HPDE6-E6E7 (cell line): ENCODE data around the gene SLC22A4.

Experiments
- DNase-seq: peaks from one replicate; pipeline ENCODE4 v3.0.0; 2011; ENCODE audit warnings: missing footprints; ENCODE audit errors: extremely low spot score

SLC22A4 gene

DNA sequence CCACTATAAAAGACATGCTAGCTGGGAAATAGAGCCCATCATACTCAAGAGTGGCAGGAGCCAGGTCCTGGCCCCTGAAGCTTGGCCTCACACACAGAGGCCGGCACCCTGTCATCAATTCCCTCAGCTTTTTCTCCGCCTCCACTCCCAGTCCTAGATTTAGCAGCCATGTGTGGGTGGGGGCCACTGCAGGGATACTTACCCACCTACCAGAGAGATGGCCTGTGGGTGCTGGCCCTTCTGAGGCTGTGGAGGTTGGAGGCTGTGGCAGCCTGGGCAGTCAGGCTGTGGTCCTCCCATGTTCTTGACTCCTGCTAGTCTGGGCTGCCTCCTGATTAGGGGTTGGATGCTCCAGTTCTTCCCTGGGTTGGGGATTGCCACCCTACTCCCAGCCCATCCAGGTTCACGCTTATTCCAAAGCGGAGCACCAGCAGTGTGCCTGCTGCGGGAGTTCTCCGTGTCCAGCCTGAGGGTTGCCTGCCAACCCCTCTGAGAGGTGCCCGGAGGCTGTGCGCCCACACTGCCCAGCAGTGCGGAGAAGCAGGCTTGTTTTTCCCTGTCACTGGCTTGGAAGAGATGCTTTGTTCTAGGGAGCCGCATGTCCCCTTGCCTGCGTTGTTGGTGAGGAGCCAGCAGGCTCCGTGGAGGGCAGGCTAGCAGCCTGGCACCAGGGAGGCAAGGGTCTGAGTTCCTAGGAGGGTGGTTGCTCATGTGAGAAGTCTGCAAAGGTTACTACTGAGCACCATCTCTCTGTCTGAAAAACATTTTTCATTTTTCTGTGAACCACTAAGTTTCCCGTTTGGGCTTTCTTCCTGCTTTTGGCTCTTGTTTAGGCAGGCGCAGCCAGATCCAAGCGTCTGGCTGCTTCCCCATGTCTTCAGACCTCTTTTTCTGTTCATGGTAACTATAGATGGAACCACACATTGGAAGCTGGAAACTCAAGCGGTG lies 82.8 kb downstream of the SLC22A4 start:
- DNase-seq, result no peak

DNA sequence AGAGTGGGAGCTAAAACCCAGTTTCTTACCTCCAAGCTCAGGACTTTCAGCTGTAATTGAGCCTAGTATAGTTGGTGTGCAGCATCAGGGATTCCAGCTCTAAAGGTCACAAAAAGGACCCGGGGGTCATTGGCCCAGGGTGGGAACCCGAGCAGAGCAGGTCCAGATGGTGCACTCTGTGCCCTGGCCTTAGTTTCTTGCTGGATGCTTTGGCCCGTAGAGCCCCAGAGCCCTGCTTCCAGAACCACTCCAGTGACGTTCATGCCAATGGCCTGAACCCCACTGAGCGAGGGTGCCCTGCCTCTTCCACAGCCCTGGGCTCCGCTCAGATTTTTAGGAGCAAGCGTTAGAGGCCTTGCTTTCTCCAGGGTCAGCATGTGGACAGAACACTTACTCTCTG lies 83.5 kb downstream of the SLC22A4 start:
- no peak for DNase-seq

DNA sequence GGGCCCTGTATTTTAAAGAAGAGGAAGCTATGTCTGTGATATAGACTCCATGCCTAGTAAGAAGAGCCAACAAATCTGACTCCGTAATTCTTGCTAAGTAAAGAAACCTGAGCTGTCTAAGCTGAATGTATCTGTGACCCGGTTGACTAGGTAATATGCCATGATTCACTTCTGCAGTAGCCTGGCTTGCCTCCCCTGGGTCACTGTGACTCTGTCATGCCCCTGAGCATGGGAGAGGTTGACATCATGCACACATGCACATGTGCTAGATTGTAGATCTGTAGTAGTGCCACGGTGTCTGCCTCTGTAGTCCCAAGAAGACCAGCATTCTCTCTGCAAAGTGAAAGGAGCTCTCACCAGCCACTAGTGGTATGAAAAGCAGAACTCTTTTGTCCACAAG lies 84.4 kb downstream of the SLC22A4 start:
- DNase-seq, result no peak

DNA sequence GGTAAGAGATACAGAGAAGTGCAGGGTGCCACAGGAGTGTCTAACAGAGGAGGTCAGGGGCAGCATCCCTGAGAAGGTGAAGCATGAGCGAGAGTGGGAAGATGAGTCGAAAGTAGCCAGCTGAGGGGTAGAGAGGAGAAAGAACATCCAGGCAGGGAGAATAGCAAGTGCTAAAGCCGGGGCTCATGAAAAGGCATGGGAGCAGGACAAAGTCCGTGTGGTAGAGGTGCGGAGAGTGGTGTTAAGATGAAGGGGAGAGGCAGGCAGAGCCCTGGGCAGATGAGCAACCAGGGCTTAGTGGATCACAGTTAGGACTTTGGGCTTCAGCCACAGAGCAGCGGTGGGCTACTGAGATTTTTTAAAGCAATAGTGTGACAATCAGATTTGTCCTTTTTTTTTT lies 85.9 kb downstream of the SLC22A4 start:
- DNase-seq, result no peak

DNA sequence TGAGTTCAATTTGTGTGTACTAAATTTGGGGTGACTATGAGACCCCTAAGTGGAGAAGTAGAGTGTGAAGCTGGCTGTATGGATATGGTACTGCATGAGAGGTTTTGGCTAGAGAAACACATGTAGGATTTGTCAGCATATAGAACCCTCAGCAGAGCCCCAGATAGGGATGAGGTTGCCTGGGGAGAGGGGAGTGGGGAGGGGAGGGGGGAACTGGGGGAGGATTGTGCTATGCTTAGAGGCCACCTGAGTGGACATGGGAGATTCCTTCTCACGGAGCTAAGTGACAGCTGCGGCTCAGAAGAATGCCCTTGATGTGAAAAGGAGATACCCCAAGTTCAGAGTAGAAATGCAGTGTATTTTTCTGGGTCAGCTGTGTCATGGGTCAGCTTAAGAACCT lies 86.5 kb downstream of the SLC22A4 start:
- no peak for DNase-seq

DNA sequence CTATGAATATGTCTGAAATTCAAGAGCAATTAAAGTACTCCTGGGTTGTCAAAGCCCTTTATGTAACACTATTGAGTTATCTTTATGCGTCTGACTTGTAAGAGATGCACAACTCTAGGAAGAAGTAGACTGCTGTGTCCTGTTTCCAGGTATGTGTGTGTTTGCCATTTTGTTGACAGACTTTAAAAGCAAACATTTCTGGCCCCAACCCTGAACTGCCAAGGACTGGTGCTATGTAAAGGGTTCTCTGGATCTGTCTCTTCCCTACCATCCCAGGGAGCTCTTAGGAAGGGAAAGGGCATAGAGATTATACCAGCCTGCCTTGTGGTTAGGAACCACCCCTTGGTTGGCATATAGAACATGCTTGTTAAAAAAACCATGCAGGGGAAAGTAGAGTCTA lies 87.4 kb downstream of the SLC22A4 start:
- DNase-seq, result no peak

DNA sequence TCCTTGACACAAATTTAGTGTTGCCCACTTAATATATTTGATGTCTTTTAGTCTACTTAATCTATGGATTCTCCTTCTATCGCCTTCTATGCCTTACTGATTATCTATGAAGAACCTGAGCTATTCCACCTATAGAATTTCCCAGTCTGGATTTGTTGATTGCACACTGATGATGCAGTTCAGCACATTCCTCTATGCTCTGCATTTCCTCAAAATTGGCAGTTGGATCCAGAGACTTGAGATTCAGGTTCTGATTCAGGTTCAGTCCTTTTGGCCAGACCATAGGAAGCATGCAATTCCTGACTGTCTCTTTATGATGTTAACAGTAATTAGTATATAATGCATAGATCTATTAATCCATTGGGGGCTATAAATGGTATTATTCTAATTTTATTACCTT lies 89.1 kb downstream of the SLC22A4 start:
- no peak for DNase-seq

DNA sequence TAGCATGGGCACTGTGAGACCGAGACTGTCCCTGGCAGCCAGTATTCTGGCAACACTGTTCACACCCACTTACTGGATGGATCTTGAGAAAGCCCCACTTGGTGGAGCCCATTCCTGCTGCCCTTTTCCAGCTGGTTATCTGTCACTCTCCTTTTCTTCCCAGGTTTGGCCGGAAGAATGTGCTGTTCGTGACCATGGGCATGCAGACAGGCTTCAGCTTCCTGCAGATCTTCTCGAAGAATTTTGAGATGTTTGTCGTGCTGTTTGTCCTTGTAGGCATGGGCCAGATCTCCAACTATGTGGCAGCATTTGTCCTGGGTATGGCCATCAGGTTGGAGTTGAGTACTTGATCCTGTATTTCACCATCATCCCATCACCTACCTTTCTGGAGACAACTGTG lies 89.8 kb downstream of the SLC22A4 start:
- DNase-seq, result no peak

DNA sequence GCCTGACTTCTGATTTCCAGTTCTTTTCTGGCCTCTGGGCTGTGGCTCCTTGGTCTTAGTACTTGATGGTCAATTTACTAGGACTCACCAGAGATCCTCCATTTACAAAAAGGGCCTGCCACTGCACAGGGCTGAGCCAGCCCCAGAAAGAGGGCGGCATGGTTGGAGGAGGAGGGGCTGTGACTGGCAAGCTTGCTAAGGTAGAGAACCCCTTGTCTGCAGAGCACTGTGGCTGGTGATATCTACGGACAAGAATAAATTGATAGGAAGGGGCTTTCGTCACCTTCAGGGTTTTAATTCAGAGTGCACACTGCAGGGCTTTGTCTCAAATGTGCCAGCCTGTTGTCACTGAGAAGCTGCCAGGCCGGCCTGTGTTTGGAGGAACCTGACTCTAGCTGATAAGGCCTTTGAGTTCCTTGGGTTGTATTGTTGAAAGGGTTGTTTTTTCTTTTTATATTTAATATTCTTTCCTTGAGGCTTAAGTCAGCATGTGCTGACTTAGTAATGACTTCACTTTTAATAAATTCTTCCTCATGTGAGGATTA lies 90.4 kb downstream of the SLC22A4 start:
- DNase-seq, result no peak

DNA sequence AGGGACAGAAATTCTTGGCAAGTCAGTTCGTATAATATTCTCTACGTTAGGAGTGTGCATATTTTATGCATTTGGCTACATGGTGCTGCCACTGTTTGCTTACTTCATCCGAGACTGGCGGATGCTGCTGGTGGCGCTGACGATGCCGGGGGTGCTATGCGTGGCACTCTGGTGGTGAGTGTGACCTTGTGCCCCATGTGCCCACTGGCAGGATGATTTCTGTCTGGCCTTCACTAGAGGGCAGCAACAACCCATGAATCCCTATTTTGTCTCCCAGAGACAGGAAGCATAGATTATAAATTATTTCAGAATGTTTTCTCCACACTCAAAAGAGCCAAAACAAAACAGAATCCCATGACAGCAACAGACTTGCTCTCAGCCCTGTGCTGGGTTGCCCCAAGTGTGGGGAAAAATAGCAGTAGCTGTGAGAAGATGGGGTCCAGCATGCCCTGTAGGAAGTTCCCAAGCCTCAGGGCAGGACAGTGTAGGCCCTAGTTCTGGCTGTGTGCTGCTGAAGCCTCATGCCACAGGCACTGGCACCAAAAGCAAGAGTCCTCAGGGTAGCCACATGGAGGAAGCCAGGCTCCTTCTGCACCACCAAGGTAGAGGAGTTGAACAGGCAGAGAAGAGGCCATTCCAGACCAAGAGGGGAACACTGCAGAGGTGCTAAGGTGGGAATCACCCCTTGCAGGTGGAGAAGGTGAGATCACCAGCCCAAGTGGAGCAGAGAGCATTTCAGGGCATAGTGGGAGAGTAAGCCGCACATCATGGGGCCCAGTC lies 91.3 kb downstream of the SLC22A4 start:
- DNase-seq, result peak; percentile 68

DNA sequence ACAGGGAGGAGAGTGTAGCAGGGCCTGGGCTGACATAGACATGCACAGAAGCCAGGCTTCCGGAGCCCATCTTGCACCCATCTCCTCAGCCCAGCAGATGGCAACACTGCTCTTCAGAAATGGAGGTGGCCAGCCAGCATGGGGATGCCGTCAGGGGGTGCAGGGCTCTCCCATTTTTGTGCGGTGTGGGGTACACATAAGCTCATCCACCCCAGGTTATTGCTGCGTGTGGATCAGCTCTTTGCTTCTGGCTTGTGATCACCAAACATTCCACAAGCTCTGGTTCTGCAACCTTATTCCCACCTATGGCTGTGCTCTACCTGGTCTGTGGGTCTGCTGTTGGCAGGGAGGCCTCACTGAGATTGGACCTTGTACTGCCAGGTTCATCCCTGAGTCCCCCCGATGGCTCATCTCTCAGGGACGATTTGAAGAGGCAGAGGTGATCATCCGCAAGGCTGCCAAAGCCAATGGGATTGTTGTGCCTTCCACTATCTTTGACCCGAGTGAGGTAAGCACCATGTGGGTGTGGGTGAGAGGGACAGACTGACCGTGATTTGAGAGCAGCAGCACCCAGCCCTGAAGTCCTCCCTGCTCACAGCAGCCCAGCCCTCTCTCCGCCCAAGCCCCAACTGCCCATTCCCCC lies 92.6 kb downstream of the SLC22A4 start:
- DNase-seq, result no peak

DNA sequence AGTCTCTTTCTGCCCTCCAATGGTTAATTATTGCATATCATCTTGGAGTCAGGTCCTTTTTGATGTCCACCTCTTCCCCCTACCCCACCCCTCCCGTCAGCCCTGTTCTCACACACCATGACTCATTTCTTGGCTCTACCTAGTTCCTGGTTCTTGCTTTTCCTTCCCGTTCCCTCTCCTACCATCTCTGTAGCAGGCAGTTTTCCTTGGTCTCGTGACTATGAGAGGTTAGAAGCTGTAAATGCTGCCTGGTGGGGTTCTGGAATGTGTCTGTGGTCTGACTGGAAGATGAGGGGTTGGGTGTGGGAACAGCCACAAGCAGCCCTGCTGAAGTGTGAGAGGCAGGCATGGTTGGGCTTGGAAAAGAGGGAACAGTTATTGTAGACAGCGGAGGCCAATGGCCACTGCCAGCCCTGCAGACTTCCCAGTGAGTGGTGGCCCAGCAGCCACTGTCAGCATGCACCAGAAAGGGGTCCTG lies 93.5 kb downstream of the SLC22A4 start:
- peak; percentile 96 for DNase-seq

DNA sequence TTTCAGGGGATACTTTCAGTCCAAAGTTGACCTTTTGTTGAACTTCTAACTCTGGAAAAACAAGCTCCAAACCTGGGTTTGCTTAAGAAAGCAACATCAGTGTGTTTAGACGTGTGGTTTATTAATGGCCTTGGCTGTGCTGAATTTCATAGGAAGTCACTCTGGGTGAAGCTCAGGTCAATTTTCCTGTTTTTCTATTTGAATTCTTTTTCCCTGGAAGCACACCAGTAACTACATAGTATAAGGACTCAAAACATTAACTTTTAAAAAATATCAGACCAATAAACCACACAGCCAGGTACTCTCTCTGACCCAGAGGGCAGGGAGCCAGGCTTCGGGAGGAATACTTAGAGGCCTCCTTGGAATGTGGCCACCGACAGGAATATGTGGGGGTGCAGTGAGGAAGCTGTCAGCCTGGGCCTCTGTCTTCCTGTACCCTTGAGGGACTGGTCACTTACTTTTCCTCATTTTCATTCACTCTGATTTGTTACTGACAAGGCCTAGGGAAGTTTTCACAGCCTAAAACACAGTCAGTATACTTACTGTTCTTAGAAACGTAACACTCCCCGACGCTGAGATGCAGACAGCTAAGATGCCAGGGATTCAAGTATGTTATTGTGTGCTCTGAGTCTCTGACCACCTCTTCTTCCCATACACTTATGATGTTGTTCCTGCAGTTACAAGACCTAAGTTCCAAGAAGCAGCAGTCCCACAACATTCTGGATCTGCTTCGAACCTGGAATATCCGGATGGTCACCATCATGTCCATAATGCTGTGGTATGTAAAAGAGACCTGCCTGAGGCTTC lies 94.3 kb downstream of the SLC22A4 start:
- no peak for DNase-seq

DNA sequence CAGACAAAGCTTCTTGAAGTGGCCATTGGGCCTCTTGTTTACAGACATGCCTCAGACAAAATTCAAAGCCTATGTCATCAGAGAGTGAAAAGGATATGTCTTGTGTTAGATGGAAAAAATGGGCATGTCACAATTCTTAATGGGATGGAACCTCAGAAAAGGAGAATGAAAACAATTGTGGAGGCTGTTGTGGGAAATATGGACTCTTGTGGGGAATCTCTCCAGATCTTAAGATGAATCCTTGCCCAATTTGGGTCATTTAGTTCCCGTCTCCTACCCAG lies 94.8 kb downstream of the SLC22A4 start:
- DNase-seq, result no peak

DNA sequence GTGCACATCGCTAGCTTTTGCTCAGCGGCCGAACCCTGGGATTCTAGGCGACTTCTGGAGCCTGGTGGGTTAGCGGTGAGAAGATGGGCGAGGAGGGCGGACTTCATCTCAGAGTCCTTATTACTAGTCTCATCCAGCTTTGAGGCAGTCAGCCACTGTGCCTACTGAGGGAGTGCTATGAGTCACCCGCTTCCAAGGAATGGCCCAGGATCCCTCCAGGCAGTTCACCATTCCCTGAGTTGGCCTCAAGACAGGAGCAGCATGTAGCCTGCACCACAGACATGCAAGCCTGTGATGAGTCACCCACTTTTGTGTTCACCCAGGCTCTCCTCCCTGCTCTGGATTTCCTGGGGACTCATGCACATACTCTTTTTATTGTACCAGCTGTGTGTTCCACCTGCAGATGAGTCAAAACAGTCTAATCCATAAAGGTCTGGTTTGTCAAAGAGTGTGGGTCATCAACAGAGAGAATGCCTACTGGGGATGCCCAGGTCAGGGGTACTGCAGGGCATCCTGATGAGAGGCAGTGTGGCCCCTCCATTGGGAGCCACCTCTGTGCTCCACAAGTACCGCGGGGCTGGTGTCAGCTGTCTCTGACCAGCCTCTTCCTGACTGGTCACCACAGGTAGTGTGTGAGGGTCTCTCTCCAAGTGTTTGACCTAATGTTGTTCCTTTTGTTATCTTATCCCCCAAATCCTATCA lies 95.5 kb downstream of the SLC22A4 start:
- DNase-seq, result peak; percentile 98

DNA sequence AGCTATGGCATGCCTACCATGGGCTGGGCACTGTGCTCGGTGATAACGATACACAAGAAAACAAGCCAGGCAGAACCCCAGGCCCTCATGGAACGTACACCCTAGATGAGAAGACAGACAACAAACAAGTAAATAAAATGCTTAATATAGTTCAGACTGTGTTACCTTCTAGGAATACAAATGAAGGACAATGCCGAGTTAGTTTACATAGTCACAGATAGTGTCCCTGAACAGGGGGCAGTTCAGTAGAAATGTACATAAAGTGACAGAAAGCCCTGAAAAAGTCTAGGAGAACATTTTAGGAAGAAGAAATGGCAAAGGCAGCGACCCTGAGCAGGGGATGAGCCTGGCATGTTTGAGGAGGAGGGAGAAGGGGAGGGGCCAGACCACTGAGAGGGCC lies 97.1 kb downstream of the SLC22A4 start:
- no peak for DNase-seq

DNA sequence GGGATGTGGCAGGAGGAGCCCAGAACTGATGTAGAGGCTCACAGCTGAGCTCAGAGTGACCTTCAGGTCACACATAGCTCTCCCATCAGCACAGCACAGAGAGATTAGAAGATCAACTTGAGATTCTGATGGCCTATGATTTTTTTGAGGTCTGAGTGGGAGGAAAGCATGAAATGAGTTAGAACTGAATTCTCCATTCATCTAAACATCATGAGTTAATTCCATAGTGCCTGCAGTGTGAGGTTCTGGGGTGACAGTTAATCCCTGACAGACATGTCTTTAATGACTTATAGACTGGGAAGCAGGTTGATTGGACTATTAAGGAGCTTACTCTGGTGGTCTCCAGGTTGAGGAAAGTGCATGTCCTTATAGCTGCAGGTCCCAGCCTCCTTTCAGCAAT lies 97.7 kb downstream of the SLC22A4 start:
- DNase-seq, result no peak

DNA sequence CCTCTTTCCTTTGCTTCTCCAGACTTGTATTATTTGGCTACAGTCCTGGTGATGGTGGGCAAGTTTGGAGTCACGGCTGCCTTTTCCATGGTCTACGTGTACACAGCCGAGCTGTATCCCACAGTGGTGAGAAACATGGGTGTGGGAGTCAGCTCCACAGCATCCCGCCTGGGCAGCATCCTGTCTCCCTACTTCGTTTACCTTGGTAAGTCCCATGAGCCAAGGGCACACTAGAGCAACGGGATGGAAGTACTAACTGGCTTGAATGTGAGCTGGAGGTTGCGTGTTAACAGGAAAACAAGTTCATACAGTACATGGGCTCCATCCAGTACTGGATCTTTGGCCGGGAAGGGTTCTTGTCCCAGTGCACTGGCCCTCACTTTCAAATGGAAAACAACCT lies 98.2 kb downstream of the SLC22A4 start:
- DNase-seq, result no peak

DNA sequence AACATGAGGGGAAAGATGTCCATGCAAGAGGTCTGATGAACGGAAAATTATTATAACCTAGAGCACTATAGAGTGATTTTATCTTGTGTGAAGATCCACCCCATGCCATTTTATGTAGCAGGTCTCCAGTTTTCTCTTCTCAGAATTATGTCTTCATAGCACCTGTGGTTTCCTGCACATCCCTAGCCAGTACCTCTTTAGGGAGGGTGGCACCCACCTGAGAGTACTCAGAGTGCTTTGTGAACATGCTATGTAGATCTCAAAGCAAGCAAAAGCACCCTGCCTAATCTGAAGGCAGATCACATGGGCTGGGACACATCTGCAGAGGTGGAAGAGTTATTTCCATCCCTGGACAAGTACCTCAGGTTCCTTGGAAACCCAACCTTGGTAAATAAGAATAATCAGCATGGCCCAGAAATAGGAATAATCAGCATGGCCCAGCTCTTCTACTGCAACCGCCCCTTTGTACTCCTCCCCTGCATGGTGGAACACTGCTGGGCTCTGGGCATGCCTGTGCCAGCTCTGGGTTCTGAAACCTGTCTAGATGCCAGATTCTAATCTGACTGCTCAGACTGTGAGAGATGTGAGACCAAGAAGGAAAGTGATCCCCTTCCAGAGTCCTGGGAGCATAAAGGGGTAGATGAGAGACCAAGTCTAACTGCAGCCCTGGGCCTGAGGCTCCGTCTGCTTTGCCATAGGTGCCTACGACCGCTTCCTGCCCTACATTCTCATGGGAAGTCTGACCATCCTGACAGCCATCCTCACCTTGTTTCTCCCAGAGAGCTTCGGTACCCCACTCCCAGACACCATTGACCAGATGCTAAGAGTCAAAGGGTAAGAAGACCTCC lies 99.0 kb downstream of the SLC22A4 start:
- DNase-seq, result no peak
